Measurements from ENCODE around the gene MFSD2A.
"Not testable (repeated sequence)": the region's sequence is repeated elsewhere in the genome, so short reads cannot be mapped to it uniquely, and the experiment has no call there.

The MFSD2A gene

DNA sequence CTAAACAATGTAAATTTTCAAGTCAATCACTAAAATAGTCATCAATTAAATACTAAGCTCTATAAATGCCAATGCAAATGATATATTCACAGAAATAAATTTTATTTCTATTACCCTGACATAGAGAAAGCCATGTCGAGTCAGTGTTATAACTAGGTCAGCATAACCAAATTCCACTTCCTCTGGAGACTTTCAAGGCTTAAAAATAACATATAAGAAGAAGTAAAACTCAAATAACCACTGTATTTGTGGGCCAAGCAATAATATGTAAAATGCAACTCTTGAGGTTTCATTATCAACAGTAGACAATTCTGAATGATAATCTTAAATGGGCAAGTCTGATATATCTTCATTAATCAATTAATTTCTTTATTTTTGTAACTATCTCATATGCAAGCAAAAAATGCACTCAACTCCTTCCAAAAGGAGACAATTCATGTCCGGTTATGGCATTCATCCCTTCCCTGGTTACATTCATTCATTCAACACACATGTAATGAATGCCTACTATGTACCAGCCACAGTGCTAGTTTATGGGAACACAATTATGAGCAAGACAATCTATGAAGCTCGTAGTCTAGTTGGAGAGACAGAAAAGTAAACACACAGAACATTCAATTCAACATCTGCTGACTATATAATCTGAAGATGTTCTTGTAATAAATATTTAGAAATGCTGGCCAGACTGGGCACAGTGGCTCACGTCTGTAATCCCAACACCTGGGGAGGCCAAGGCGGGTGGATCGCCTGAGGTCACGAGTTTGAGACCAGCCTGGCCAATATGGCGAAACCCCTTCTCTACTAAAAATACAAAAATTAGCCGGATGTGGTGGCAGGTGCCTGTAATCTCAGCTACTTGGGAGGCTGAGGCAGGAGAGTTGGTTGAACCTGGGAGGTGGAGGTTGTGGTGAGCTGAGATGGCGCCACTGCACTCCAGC is 48.5 kb downstream of the MFSD2A start:
- no peak for DNase-seq

DNA sequence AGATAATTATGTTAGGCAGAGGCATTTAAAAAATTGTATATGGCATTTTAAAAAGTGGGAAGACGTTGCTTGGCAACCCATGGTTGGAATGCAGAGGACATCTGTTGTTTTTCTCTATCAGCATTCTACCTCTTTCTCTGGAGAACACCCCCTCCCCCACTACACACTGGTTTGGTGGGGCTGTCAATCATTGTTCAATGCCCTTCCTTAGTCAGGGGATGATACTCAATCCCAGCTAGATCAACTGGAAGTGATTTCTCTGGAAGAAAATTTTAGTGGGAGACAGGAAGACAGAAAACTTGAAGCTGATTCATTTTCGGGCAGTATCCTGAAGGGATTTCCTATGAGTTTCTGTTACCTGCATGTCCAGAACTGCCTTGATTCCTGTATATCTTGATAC is 49.9 kb downstream of the MFSD2A start:
- DNase-seq = no peak

DNA sequence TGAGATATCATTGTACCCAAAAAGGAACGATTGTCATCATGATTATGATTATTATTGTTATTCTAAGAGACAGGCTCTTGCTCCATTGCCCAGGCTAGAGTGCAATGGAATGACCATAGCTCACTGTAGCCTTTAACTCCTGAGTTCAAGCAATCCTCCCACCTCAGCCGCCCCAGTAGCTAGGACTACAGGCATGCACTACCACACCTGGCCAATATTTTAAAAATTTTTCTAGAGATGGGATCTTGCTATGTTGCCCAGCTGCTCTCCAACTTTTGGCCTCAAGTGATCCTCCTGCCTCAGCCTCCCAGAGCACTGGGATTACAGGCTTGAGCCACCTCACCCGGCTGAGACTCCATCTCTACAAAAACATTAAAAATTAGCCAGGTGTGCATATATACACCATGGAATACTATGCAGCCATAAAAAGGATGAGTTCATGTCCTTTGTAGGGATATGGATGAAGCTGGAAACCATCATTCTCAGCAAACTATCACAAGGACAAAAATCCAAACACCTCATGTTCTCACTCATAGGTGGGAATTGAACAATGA is 52.6 kb downstream of the MFSD2A start:
- DNase-seq = not testable (repeated sequence)

DNA sequence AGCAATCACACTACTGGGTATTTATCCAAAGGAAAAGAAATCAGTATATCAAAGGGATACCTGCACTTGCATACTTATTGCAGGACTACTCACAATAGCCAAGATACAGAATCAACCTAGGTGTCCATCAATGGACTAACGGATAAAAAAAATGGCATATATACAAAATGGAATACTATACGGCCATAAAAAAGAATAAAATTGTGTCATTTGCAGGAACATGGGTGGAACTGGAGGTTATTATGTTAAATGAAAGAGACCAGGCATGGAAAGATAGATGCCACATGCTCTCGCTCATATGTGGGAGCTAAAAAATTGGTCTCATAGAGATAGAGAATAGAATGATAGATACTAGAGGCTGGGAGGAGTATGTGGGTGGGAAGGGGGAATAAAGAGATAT is 56.3 kb downstream of the MFSD2A start:
- no peak for DNase-seq

DNA sequence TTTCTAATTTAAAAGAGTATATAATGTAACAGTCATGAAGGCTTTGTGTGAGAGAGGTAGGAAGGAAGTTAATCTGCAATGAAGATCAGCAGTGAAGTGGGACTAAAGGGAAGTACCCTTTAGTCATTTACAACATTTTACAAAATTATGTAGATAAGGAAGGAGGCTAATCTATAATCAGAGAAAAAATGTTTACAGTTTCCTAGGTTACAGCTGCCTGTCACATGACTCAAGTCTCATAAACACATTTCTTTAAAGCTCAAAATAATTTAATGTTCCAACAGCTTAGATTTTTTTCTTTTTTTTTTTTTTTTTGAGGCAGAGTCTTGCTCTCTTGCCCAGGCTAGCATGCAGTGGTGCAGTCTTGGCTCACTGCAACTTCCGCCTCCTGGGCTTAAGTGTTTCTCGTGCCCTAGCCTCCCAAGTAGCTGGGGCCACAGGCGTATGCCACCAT is 59.3 kb downstream of the MFSD2A start:
- no peak for DNase-seq

DNA sequence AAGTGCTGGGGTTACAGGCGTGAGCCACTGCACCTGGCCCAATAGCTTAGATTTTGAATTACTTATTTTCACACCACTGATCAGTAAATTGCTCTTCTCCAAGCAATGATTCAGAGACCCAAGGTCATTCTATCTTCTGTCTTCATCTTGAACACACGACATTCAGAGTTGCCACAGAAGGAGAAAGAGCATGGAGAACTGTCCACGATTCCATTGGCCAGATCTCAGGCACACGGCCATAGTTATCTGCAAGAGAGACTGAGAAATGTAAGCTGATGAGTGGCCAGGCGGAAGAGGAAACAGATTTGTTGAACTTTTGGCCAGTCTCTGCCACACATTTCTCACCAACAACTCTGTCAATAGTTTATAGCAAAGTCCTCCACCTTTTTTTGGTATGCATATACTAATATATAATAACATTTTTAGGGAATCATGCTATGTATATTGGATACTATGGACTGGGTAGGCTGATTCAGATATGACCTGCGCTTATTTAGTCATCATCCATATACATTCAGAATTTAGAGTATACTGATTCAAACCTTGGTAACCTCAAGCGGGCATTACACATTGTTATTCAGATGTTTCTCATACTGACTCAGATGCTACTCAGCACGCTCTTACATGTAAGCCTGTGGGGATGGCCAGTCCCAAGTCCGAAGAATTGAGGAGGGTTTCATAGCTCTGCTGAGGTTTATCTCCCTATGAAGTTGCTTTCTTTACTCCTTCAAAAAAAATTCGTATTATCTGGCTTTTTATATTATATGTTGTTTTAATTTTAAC is 60.1 kb downstream of the MFSD2A start:
- DNase-seq = no peak

DNA sequence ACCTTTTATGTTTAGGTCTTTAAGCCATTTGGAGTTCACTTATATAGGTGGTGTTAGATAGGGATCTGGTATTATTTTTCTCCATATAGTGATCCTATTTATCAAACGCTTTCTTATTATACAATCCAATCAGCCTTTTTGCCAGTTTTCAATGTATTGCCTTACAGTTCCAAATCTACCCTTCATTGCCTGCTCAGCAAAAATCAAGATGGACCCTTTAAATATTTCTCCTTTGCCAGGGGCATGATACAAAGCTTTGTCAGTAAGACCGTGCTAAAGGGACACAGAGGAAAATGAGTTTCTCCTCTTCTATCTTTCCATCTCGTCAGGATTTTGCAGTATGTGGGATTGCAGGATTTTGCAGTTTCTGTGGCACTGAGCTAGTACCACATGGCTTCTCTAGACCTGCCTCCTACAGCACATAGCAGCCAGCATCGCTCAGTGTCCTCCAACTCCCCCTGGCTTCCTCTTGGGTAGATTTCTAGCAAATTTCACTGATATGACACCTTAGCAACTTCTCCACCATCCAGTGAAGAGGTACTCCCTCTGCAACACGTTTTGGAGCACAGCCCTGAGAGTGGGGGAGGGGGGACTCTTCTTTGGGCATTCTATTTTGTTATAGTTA is 63.1 kb downstream of the MFSD2A start:
- DNase-seq = no peak
